ENCODE data around the gene FARP2.
"Not testable (repeated sequence)": the region's sequence is repeated elsewhere in the genome, so short reads cannot be mapped to it uniquely, and the experiment has no call there.

The FARP2 gene

DNA sequence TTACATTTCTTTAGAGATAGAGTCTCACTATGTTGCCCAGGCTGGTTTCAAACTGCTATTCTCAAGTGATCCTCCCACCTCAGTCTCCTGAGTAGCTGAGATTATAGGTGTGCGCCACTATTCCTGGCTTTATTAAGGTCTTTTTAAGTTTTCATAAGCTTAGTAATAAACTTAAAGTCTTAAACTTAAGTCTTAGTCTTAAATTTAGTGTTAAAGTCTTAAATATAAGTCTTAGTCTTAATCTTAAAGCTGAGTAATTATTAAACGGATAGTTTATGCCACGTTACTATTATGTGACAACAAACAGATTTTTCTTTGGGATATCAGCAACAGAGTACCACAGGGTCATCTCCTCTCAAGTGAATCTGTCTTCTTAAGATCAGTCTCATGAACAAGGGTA, 12.6 kb downstream of the FARP2 start:
- DNase-seq = no peak

GRCh38 chr2:241372361-241372992, 16.4 kb downstream of the FARP2 start:
- no peak for DNase-seq

- no peak for DNase-seq
Measured at GRCh38 chr2:241373446-241373845, 17.4 kb downstream of the FARP2 start.

- not testable (repeated sequence) for DNase-seq
Measured at GRCh38 chr2:241373906-241374305, 17.8 kb downstream of the FARP2 start.

- DNase-seq = no peak
Measured at GRCh38 chr2:241375300-241375699, 19.2 kb downstream of the FARP2 start.

DNA sequence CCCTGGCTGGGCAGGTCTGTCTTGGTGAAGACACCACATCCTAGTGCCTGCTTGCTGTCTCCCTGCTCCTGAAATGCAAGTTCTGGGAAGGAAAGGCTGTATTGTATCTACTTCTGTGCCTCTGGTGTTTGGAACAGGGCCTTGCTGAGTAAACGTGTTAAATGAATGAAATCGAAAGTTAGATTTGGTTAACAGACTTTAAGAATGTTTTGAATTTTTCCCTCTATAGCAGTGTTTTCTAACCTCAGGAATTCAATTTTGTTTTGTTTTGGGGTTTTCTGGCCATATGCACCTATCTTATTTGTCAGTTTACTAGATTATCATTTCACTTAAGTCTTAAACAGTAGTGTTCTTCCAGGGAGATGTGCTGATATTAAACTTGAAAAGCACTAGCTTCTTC, 20.7 kb downstream of the FARP2 start:
- DNase-seq = no peak

DNA sequence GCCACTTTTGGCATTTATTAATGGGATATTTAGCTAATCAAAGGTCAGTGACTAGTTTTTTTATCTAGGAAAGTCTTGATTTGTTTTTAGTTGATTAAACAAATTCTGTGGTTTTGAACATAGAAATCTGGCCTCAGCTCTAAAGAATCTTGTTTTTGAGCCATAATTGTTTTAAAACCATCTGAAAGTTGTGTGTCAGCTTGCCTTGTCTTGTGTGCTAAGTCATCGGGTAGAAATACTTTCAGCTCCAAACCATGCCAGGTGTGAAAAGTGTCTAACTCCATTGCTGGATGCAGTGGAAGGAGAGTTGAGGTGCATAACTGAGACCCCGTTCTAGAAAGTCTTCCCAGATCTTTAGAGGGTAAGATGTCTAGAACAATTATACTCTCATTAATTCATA, 22.7 kb downstream of the FARP2 start:
- DNase-seq = no peak

DNA sequence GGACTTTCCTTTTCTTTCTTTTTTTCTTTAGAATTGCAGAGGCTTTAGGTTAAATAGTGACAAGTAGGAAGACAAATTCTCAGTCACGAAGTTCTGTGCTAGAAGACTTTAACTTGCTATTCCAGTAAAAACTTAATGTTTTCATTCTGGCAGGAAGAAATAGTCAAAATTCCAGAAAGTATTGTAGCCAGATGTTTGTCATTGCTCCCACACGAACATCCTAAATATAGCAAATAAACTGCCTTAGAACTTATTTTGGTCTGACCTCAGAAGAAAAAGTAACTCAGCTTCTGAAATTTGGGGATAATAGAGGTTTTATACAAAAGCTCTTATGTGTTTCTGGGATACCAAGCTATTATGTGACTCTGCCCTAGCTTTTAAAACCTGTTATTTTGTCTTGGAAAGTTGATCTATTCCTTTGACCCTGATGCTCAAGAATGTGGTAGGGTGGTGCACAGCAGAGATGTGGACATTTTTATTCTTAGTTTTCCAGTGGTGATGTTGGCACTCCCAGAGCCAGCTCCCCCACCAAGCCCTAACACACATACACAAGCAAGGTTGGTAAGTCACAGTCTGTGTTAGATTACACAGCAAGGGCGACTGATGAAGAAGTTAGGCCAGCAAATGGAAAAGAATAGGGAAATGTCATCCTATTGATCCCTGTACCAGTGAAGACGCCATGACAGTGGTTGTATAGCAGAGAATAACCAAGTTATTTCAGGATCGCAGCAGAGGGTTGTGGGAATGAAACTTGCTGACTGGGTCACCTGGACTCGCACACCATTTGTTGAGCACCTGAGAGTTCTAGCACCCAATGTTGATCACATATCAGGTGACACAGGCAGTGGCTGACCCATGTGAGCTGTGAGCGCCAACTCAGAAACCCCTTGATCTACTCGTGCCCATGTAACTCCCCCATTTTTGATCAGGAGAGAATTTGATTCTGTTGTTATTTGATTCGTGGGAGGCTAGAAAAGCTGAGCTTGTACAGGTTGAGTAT, 23.7 kb downstream of the FARP2 start:
- no peak for DNase-seq

DNA sequence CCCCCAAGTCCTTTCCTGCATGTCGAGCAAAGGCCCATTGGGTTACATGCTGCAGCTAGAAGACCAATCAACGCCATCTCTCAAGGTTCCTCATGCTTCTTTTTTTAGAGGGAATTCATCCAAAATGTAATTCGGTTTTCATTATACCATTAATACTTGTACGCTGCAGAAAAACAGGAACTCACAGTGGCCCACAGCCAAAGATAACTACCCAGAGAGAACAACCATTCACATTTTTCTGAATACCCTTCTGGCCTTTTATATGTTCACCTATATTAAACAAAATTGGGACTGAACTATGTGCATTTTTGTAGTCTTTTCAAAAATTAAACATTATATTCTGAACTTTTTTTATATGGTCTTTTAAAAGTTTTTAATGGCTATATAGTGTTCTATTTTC, 25.8 kb downstream of the FARP2 start:
- DNase-seq = no peak

DNA sequence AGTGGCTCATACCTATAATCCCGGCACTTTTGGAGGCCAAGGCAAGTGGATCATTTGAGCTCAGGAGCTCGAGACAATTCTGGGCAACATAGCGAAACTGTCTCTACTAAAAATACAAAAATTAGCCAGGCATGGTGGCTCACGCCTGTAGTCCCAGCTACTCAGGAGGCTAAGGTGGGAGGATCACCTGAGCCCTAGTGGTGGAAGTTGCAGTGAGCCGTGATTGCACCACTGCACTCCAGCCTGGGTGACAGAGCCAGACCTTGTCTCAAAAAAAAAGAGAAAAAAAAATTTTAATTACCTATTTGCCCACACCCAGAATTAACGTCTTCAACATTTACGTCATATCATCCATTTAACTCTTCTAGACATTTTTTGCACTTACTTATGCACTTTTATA, 29.4 kb downstream of the FARP2 start:
- DNase-seq = not testable (repeated sequence)

DNA sequence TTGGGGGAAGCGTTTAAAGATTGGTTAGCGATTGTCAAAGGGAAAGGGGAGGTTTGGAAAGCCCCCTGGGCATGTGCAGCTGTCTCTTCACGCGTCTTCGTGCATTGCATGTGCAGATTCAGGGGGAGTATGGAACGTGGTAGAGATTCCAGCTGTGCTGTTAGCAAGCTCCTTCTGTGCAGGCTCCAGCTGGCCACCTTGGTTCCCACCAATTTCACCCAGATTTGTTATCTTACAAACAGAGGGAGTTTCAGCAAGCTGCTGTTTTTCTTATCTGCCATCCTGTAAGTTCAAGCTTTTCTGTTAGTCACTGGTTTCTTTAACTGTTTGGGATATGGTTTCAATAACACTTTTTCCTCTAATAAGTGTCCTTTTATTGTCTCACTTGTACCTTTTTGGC, 30.4 kb downstream of the FARP2 start:
- no peak for DNase-seq

- DNase-seq = no peak
Measured at GRCh38 chr2:241389697-241390096, 33.6 kb downstream of the FARP2 start.

DNA sequence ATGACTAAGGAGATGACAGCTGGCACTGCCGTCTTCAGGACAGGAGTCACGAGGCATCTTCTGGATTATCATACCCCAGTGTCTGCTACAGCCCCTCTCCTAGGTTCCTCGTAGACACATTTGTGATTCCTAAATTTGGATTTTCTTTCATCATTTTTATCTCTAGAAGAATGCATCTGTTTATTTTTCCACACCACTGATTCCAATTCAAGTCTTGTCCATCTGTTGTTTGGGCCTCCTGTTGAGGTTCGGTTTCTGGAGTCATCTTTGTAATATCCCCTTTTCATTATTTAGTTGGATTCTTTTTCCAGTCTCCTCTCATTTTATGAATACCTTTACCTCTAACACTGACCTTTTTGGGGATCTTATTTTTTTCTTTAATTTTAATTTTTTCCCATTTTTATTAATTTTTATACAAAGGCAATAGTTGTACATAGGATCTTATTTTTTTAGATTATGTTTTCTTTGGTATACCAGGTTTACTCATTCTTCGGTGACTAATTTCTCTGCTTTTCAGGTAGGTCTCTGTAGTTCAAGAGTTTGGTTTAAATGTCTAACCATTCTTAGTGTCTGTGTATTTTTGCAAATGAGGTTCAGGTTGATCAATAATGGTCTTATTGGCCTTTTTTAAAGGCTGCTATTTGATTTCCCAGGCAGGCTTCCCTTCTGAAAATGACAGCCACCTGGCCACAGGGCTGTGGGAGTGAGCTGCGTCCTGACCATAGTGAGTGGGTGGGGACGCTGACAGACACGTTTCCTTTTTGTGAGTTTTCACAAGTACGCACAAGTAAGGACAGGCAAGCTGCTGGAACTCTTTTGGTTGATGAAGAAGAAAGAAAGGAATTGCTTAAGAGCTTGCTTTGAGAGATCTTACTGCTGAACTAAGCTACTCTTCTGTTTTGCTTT, 34.5 kb downstream of the FARP2 start:
- no peak for DNase-seq

- peak; percentile 5 for DNase-seq
Measured at GRCh38 chr2:241391892-241392665, 36.0 kb downstream of the FARP2 start.

DNA sequence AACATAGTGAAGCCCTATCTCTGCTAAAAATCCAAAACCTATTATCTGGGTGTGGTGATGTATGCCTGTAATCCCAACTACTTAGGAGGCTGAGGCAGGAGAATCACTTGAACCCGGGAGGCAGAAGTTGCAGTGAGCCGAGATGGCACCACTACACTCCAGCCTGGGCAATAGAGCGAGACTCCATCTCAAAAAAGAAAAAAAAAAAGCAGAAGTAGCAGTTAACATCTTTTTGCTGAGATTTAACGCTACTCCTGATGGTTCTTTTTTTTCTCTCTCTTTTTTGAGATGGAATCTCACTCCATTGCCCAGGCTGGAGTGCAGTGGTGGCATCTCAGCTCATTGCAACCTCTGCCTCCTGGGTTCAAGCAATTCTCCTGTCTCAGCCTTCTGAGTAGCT, 36.7 kb downstream of the FARP2 start:
- not testable (repeated sequence) for DNase-seq

DNA sequence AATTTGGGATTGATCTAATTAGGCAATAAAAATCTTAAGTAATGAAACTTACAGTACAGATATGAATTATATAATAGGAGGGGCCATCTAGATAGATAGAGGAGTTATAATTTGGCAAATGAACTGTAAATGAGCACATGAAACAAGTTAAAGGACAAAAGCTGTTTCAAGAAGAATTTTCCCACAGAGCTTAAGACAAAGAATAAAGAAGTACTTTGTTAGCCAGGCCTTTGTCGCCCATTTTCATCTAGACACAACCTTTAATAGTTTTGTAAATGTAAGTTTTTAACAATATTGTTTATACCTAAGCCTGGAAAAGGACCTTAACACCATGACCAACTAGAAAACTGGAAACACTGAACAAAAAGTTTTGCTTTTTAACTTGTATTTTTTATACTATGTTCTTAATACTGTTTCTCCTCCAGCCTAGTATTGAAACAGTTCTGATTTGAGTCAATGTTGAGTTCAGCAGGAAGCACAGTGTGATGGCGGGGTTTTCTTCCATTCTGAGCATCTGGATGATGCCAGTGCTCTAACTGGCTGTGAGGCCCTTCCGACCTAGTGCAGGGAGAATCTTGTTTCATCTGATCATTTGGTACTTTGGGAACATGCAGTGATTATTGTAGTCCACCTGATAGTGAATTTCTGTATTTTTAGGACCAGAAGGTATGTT, 37.6 kb downstream of the FARP2 start:
- DNase-seq = no peak

DNA sequence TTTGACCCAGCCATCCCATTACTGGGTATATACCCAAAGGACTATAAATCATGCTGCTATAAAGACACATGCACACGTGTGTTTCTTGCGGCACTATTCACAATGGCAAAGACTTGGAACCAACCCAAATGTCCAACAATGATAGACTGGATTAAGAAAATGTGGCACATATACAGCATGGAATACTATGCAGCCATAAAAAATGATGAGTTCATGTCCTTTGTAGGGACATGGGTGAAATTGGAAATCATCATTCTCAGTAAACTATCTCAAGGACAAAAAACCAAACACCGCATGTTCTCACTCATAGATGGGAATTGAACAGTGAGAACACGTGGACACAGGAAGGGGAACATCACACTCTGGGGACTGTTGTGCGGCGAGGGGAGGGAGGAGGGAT, 40.7 kb downstream of the FARP2 start:
- not testable (repeated sequence) for DNase-seq

GRCh38 chr2:241399941-241400922, 44.1 kb downstream of the FARP2 start:
- no peak for DNase-seq

DNA sequence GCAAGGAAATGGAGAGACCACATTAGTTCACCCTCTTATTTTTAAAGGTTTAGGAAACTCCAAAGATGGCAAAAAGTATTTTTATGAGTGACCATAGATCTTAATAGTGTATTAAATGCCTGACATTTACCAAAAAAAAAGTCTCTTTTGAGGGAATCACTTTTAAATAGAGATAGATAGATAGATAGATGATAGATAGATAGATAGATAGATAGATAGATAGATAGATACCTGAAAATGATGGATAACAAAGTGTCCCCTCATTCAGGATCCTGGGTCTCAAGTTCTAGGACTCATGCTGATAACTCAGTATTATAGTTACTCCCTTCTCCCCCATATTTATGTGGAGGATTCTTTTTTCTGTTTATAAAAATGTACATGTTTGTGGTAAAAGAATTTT, 52.8 kb downstream of the FARP2 start:
- no peak for DNase-seq

- DNase-seq = no peak
Measured at GRCh38 chr2:241410739-241411176, 54.7 kb downstream of the FARP2 start.
